Prostate gland (tissue), 2 donors: ENCODE results near the gene NAALADL2. TPM values are rescaled to one million over a fixed set of nuclear protein-coding genes. Genes with fewer than 3 reads are reported as not detected.

ENCODE experiments used
- DNase-seq: peaks from one replicate; pipeline ENCODE4 v3.0.0-alpha.2; 2019; ENCODE audit warnings: low spot score
- H3K27ac ChIP-seq, 2 donors: fragments of 200-600 bp; sonication (generic); 2 replicates each; pipeline ENCODE4 v1.5.1; 2017 to 2019
- H3K27me3 ChIP-seq: fragments of 200-600 bp; sonication (generic); replicated peaks from 2 replicates; pipeline ENCODE4 v1.5.1; 2019; ENCODE audit not compliant: insufficient read depth
- H3K36me3 ChIP-seq, 2 donors: fragments of 200-600 bp; sonication (generic); 1 replicate in 1 of 2; 2 replicates in 1 of 2; pipeline versions ENCODE4 v1.5.1 to v1.8.1; 2017 to 2019
- H3K4me1 ChIP-seq: fragments of 200-600 bp; sonication (generic); replicated peaks from 2 replicates; pipeline ENCODE4 v1.5.1; 2019
- H3K4me3 ChIP-seq, 2 donors: fragments of 200-600 bp; sonication (generic); 2 replicates each; pipeline ENCODE4 v1.5.1; 2017 to 2019
- H3K9me3 ChIP-seq: fragments of 200-600 bp; sonication (generic); 2 replicates; pipeline ENCODE4 v1.5.1; 2017
- POLR2A ChIP-seq: fragments of 450-650 bp; IDR thresholded peaks from one replicate; pipeline ENCODE4 v1.6.1; 2016; ENCODE audit warnings: antibody characterized with exemption, mild to moderate bottlenecking
- POLR2AphosphoS5 ChIP-seq: sonication (generic); formaldehyde crosslinking; IDR thresholded peaks from one replicate; pipeline ENCODE4 v1.6.1; 2017; ENCODE audit warnings: antibody characterized with exemption
- WGBS: methylation state at CpG from one replicate; pipeline ENCODE4 v1.1.5; 2018; 5-methylcytosine and 5-hydroxymethylcytosine counted together
- intact Hi-C: fragments of 100-400 bp; cut with DNase I; formaldehyde crosslinking; loops from one replicate; pipeline ENCODE4 v1.14.2; 2022
- total RNA-seq, 2 donors: library from RNA; depleted of rRNA; stranded (reverse); fragments of >200 nt; gene quantifications; one replicate each; pipeline ENCODE4 v1.1.0, GENCODE V29; 2016
- TF ChIP-seq, protein P1 (sequence below), 4 experiments: fragments of 200-600 bp in 2 of 4; fragments of 450-650 bp in 2 of 4; sonication (generic) in 2 of 4; IDR thresholded peaks; 1 replicate in 3 of 4; 2 replicates in 1 of 4; pipeline ENCODE4 v1.5.1; 2016 to 2019; ENCODE audit warnings: antibody characterized with exemption in 4 of 4, mild to moderate bottlenecking in 2 of 4, moderate library complexity in 2 of 4

NAALADL2 gene
- total RNA-seq, 2 donors from 2014 or later = 12.2 to 20.2 TPM

GRCh38 chr3:175619369-175619768 lies 760.2 kb downstream of the NAALADL2 start:
- Histone ChIP-seq H3K4me3 (no peak overlapping the region), H3K27ac (no peak overlapping the region), H3K4me1 (no peaks in the 10 kb centered on the region), H3K9me3 (no peaks in the 10 kb centered on the region), H3K36me3 (no peaks in the 10 kb centered on the region), H3K27me3 (no peaks in the 10 kb centered on the region)
- TF ChIP-seq POLR2AphosphoS5 (no peak), POLR2A (no peak)
- TF ChIP-seq, protein P1, sequence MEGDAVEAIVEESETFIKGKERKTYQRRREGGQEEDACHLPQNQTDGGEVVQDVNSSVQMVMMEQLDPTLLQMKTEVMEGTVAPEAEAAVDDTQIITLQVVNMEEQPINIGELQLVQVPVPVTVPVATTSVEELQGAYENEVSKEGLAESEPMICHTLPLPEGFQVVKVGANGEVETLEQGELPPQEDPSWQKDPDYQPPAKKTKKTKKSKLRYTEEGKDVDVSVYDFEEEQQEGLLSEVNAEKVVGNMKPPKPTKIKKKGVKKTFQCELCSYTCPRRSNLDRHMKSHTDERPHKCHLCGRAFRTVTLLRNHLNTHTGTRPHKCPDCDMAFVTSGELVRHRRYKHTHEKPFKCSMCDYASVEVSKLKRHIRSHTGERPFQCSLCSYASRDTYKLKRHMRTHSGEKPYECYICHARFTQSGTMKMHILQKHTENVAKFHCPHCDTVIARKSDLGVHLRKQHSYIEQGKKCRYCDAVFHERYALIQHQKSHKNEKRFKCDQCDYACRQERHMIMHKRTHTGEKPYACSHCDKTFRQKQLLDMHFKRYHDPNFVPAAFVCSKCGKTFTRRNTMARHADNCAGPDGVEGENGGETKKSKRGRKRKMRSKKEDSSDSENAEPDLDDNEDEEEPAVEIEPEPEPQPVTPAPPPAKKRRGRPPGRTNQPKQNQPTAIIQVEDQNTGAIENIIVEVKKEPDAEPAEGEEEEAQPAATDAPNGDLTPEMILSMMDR (IDR thresholded peaks at IDR 0.05) = no peak
- WGBS = 68% methylated on average over 1 of the region's 1 CpG
- DNase-seq = no peak
- intact Hi-C loops = no loop called here

DNA sequence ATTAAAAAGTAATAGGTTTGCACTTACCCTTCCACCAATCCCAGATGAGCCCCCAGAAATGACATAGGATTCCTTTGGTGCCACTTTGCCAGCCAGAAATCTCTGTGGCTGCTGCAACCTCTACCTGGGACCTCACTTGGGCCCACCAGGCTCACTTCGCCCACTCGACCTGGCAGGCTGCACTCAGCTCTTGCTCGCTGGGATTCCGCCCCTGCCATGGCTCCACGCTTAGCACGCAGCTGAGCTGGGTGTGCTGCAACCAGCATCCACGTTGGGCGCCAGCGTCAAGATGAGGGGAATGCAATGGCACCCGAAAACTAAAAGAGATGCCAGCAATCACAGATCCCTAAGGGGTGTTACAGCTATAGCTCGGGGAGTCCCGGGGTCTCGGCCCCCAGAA lies 761.0 kb downstream of the NAALADL2 start:
- 96% methylated on average over 13 of the region's 13 CpGs for WGBS
- no peak for DNase-seq

DNA sequence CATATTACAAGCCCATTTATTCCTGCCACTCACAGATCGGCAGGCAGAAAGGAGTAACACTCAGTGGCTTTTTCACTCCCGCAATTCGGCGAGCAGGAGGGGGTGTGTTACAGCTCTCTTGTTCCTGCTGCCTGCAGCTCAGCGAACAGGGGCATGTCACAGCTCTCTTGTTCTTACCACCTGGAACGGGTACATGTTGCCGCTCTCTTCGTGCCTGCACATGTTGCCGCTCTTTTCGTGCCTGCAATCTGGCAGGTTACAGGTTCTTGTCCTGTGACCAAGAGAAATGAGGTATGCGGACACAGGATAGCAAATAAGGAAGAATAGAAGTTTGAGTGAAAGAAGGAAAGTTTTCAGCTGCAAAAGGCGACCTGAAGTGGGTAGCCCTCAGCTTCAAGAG lies 761.4 kb downstream of the NAALADL2 start:
- TF ChIP-seq POLR2AphosphoS5 = no peak
- TF ChIP-seq, protein P1 (IDR thresholded peaks at IDR 0.05) = no peak
- no peak for TF ChIP-seq POLR2A
- no peak for DNase-seq
- intact Hi-C loops = no loop called here
- no peaks in the 10 kb centered on the region for H3K36me3 ChIP-seq
- 92% methylated on average over 12 of the region's 12 CpGs for WGBS
- H3K9me3 ChIP-seq = no peaks in the 10 kb centered on the region
- H3K27me3 ChIP-seq = no peaks in the 10 kb centered on the region
- no peak overlapping the region for H3K4me3 ChIP-seq
- H3K27ac ChIP-seq = no peak overlapping the region
- H3K4me1 ChIP-seq = no peaks in the 10 kb centered on the region

More for the DNA sequence above, 761.0 kb downstream of the NAALADL2 start:
- Histone ChIP-seq H3K4me1 (no peaks in the 10 kb centered on the region), H3K27ac (no peak overlapping the region), H3K9me3 (no peaks in the 10 kb centered on the region), H3K4me3 (no peak overlapping the region), H3K36me3 (no peaks in the 10 kb centered on the region), H3K27me3 (no peaks in the 10 kb centered on the region)
- TF ChIP-seq, protein P1 (IDR thresholded peaks at IDR 0.05) = no peak
- TF ChIP-seq POLR2AphosphoS5 (no peak), POLR2A (no peak)
- intact Hi-C loops = no loop called here

DNA sequence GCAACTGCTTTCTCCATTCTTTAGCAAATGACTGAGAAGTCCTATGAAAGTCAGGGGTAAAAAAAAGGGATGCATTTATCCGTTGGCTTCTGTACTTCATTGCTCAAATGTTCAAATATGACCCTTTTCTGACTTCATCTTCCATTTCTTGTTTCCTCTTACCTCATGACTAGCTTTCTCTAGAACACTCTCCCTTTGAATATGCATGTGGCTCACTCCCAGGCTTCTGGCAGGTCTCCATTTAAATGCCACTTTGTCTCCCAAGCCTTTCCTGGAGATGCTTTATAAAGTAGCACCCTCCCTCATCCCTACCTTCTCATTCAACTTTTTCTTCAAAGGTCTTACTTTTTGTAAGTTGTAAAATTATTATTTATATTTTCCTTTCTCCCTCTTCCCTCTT lies 781.8 kb downstream of the NAALADL2 start:
- no peaks in the 10 kb centered on the region for H3K4me1 ChIP-seq
- H3K27ac ChIP-seq = no peak overlapping the region
- H3K27me3 ChIP-seq = no peaks in the 10 kb centered on the region
- intact Hi-C loops = no loop called here
- no peaks in the 10 kb centered on the region for H3K9me3 ChIP-seq
- 88% methylated on average over 1 of the region's 1 CpG for WGBS
- H3K36me3 ChIP-seq = no peaks in the 10 kb centered on the region
- no peak overlapping the region for H3K4me3 ChIP-seq
- no peak for DNase-seq
- TF ChIP-seq POLR2AphosphoS5 = no peak
- TF ChIP-seq POLR2A = no peak
- TF ChIP-seq, protein P1 (IDR thresholded peaks at IDR 0.05) = no peak

GRCh38 chr3:175646865-175647264 lies 787.7 kb downstream of the NAALADL2 start:
- no peak overlapping the region for H3K4me3 ChIP-seq
- no peaks in the 10 kb centered on the region for H3K9me3 ChIP-seq
- no peaks in the 10 kb centered on the region for H3K27me3 ChIP-seq
- no peak overlapping the region for H3K27ac ChIP-seq
- H3K4me1 ChIP-seq = no peaks in the 10 kb centered on the region
- no peak for DNase-seq
- TF ChIP-seq, protein P1 (IDR thresholded peaks at IDR 0.05) = no peak
- TF ChIP-seq POLR2AphosphoS5 (no peak), POLR2A (no peak)
- no peaks in the 10 kb centered on the region for H3K36me3 ChIP-seq
- WGBS = 93% methylated on average over 3 of the region's 3 CpGs
- intact Hi-C loops = no loop called here
